ENCODE data around the gene GPR83. TPM values are rescaled to one million over a fixed set of nuclear protein-coding genes. Genes with fewer than 3 reads are reported as not detected.

The GPR83 gene
- total RNA-seq, 6 experiments from 2014 or later: not detected

- no peak overlapping the region for H3K27ac Mint-ChIP-seq
- no peaks in the 10 kb centered on the region for H3K9me3 Mint-ChIP-seq
- no peaks in the 10 kb centered on the region for H3K27me3 Mint-ChIP-seq (ENCODE audit: insufficient read depth)
- no peaks in the 10 kb centered on the region for H3K36me3 Mint-ChIP-seq (ENCODE audit: low read depth)
- DNase-seq: no peak
- no peak overlapping the region for H3K4me3 Mint-ChIP-seq
- peaks cover 20% of the 10 kb centered on the region for H3K4me1 Mint-ChIP-seq (ENCODE audit: low read depth)
- TF ChIP-seq CTCF (IDR thresholded peaks at IDR 0.05): no peak
Observed at GRCh38 chr11:94445641-94446040, 44.4 kb upstream of the GPR83 start.

GRCh38 chr11:94433049-94433448, 31.8 kb upstream of the GPR83 start:
- Mint-ChIP-seq H3K4me3 (no peak overlapping the region), H3K4me1 (ENCODE audit: low read depth) (no peaks in the 10 kb centered on the region), H3K36me3 (ENCODE audit: low read depth) (peaks cover 19% of the 10 kb centered on the region), H3K27me3 (ENCODE audit: insufficient read depth) (no peaks in the 10 kb centered on the region), H3K9me3 (no peaks in the 10 kb centered on the region), H3K27ac (no peak overlapping the region)
- no peak for DNase-seq
- no peak for TF ChIP-seq CTCF (IDR thresholded peaks at IDR 0.05)

GRCh38 chr11:94424662-94425061, 23.4 kb upstream of the GPR83 start:
- no peaks in the 10 kb centered on the region for H3K9me3 Mint-ChIP-seq
- peaks cover 20% of the 10 kb centered on the region for H3K36me3 Mint-ChIP-seq (ENCODE audit: low read depth)
- no peaks in the 10 kb centered on the region for H3K27me3 Mint-ChIP-seq (ENCODE audit: insufficient read depth)
- H3K27ac Mint-ChIP-seq: no peak overlapping the region
- TF ChIP-seq CTCF (IDR thresholded peaks at IDR 0.05): no peak
- peaks cover 12% of the 10 kb centered on the region for H3K4me1 Mint-ChIP-seq (ENCODE audit: low read depth)
- DNase-seq: no peak
- H3K4me3 Mint-ChIP-seq: no peak overlapping the region

- no peaks in the 10 kb centered on the region for H3K27me3 Mint-ChIP-seq (ENCODE audit: insufficient read depth)
- H3K36me3 Mint-ChIP-seq (ENCODE audit: low read depth): peaks cover 14% of the 10 kb centered on the region
- DNase-seq: no peak
Observed at GRCh38 chr11:94424011-94424410, 22.8 kb upstream of the GPR83 start.

GRCh38 chr11:94423507-94423906, 22.3 kb upstream of the GPR83 start:
- H3K27me3 Mint-ChIP-seq (ENCODE audit: insufficient read depth): no peaks in the 10 kb centered on the region
- no peak overlapping the region for H3K4me3 Mint-ChIP-seq
- H3K27ac Mint-ChIP-seq: no peak overlapping the region
- peaks cover 12% of the 10 kb centered on the region for H3K4me1 Mint-ChIP-seq (ENCODE audit: low read depth)
- TF ChIP-seq CTCF (IDR thresholded peaks at IDR 0.05): no peak
- no peak for DNase-seq
- H3K36me3 Mint-ChIP-seq (ENCODE audit: low read depth): peaks cover 9% of the 10 kb centered on the region
- H3K9me3 Mint-ChIP-seq: no peaks in the 10 kb centered on the region

More at GRCh38 chr11:94424011-94424410, 22.8 kb upstream of the GPR83 start:
- no peak overlapping the region for H3K27ac Mint-ChIP-seq
- H3K4me3 Mint-ChIP-seq: no peak overlapping the region
- no peak for TF ChIP-seq CTCF (IDR thresholded peaks at IDR 0.05)
- H3K9me3 Mint-ChIP-seq: no peaks in the 10 kb centered on the region
- peaks cover 12% of the 10 kb centered on the region for H3K4me1 Mint-ChIP-seq (ENCODE audit: low read depth)

Measured in HFFc6 (cell line).